Small intestine (tissue), 7 donors: ENCODE results near the gene NPIPA2. TPM values are rescaled to one million over a fixed set of nuclear protein-coding genes. Genes with fewer than 3 reads are reported as not detected.
"Not testable (repeated sequence)": the region's sequence is repeated elsewhere in the genome, so short reads cannot be mapped to it uniquely, and the experiment has no call there.

Source experiments
- DNase-seq, 2 donors: peaks; one replicate each; pipeline versions ENCODE4 v3.0.0 to v3.0.0-alpha.2; 2013
- FAIRE-seq: peaks from 2 replicates; lab custom pipeline; 2012; peaks lifted over from hg19 to GRCh38; lab: Jason Lieb, UNC
- H3K27ac ChIP-seq, 3 donors: one replicate each; pipeline ENCODE4 v1.5.1; 2013; ENCODE audit warnings: low read length in 2 of 3, mild to moderate bottlenecking in 2 of 3, control low read depth in 1 of 3, inconsistent platforms in 1 of 3, low read depth in 1 of 3, moderate library complexity in 1 of 3
- H3K27me3 ChIP-seq, 3 donors: one replicate each; pipeline ENCODE4 v1.6.1; 2013; ENCODE audit warnings: low read length in 3 of 3, inconsistent platforms in 1 of 3; ENCODE audit not compliant: control insufficient read depth in 3 of 3, insufficient read depth in 3 of 3
- H3K36me3 ChIP-seq, 3 donors: one replicate each; pipeline ENCODE4 v1.6.1; 2013; ENCODE audit warnings: low read length in 3 of 3, inconsistent platforms in 1 of 3, low read depth in 1 of 3, mild to moderate bottlenecking in 1 of 3, moderate library complexity in 1 of 3; ENCODE audit not compliant: control insufficient read depth in 3 of 3, insufficient read depth in 2 of 3
- H3K4me1 ChIP-seq, 3 donors: one replicate each; pipeline ENCODE4 v1.6.1; 2013; ENCODE audit warnings: low read length in 2 of 3, inconsistent platforms in 1 of 3, low read depth in 1 of 3, mild to moderate bottlenecking in 1 of 3, moderate library complexity in 1 of 3; ENCODE audit not compliant: control insufficient read depth in 3 of 3, insufficient read depth in 2 of 3
- H3K4me3 ChIP-seq, 3 donors: one replicate each; pipeline ENCODE4 v1.5.1; 2013; ENCODE audit warnings: low read length in 3 of 3, control low read depth in 1 of 3, inconsistent platforms in 1 of 3, low read depth in 1 of 3, mild to moderate bottlenecking in 1 of 3, moderate library complexity in 1 of 3
- H3K9me3 ChIP-seq, 2 donors: one replicate each; pipeline ENCODE4 v1.6.1; 2013; ENCODE audit warnings: low read depth in 1 of 2, low read length in 1 of 2; ENCODE audit not compliant: control insufficient read depth in 2 of 2, insufficient read depth in 1 of 2
- WGBS, 3 donors: extraction: QIAGEN DNeasy Blood & Tissue Kit; methylation state at CpG; one replicate each; pipeline ENCODE4 v1.1.7; 2013; 5-methylcytosine and 5-hydroxymethylcytosine counted together
- polyA plus RNA-seq, 4 donors: library from polyadenylated mRNA; stranded (reverse) in 3 of 4; unstranded in 1 of 4; fragments of 200-250 nt in 3 of 4; fragments of 120-200 nt in 1 of 4; gene quantifications; one replicate each; pipeline versions ENCODE4 v1.2.1 to v1.2.3, GENCODE V29; 2013
- donor health status: healthy with polysubstance abuse.
- donor health status: control.
- donor health status: control.
- donor health status: Bipolar disorder and iron deficiency.
- donor health status: healthy.

The NPIPA2 gene
- polyA plus RNA-seq, 4 donors: 0.85 to 1.0 TPM; not detected in 2

- WGBS, 3 donors: no CpG with 5 or more reads among the region's 2 CpGs
- H3K27me3 ChIP-seq: not testable (repeated sequence)
Observed at GRCh38 chr16:14803577-14803976, 61.2 kb downstream of the NPIPA2 start.

GRCh38 chr16:14807184-14807678 lies 64.9 kb downstream of the NPIPA2 start:
- 80 to 83% (median 81%) methylated on average over 3 of the region's 3 CpGs for WGBS, 3 donors
- not testable (repeated sequence) for H3K27me3 ChIP-seq, H3K4me3 ChIP-seq, DNase-seq, H3K27ac ChIP-seq, H3K4me1 ChIP-seq, FAIRE-seq, H3K9me3 ChIP-seq, H3K36me3 ChIP-seq

More at GRCh38 chr16:14803577-14803976, 61.2 kb downstream of the NPIPA2 start:
- not testable (repeated sequence) for H3K4me3 ChIP-seq, FAIRE-seq, H3K27ac ChIP-seq, H3K4me1 ChIP-seq, H3K36me3 ChIP-seq, H3K9me3 ChIP-seq, DNase-seq

- WGBS, 3 donors: 90 to 95% (median 95%) methylated on average over 1 to 2 of the region's 3 CpGs
- H3K27ac ChIP-seq, H3K4me1 ChIP-seq, FAIRE-seq, H3K9me3 ChIP-seq, DNase-seq, H3K36me3 ChIP-seq, H3K4me3 ChIP-seq, H3K27me3 ChIP-seq: not testable (repeated sequence)
Observed at GRCh38 chr16:14813890-14814289, 71.6 kb downstream of the NPIPA2 start.

Other genes starting within 250 kb of the NPIPA2 start
- 10 to 100 TPM; 11.1 to 25.5 (median 15.8) TPM for gene PARN, start 112.3 kb upstream of the NPIPA2 start, polyA plus RNA-seq
- 10 to 100 TPM; 38.9 to 62.1 (median 43.7) TPM for gene BFAR, start 109.6 kb upstream of the NPIPA2 start, polyA plus RNA-seq
- gene PLA2G10, start 48.2 kb upstream of the NPIPA2 start, polyA plus RNA-seq: 1 to 10 TPM; 1.6 to 8.0 (median 6.3) TPM
- gene NPIPA3, start 39.1 kb upstream of the NPIPA2 start, polyA plus RNA-seq: 1 to 10 TPM in 1 of 4 donors, under 1 TPM in 2, not detected in 1; 0.21 to 1.6 (median 0.78) TPM
- gene NOMO1, start 91.2 kb downstream of the NPIPA2 start, polyA plus RNA-seq: 10 to 100 TPM; 21.9 to 56.1 (median 34.1) TPM
- gene NPIPA1, start 194.9 kb downstream of the NPIPA2 start, polyA plus RNA-seq: 10 to 100 TPM; 20.8 to 86.4 (median 46.8) TPM
- 100 to 1,000 TPM; 116 to 181 (median 149) TPM for gene PDXDC1, start 232.5 kb downstream of the NPIPA2 start, polyA plus RNA-seq